Adrenal gland (tissue), 12 donors: ENCODE results near the gene SNAP47. TPM values are rescaled to one million over a fixed set of nuclear protein-coding genes. Genes with fewer than 3 reads are reported as not detected.

Source experiments
- DNase-seq, 7 donors: peaks; one replicate each; pipeline ENCODE4 v3.0.0-alpha.2; 2019 to 2020
- H3K27ac ChIP-seq, 5 donors: fragments of 200-600 bp; sonication (generic) in 4 of 5; 1 replicate in 3 of 5; 2 replicates in 2 of 5; pipeline versions ENCODE4 v1.5.1 to v1.8.0; 2016 to 2020; ENCODE audit warnings: mild to moderate bottlenecking in 1 of 5
- H3K27me3 ChIP-seq: fragments of 200-600 bp; 2 replicates; pipeline ENCODE4 v1.8.0; 2021
- H3K36me3 ChIP-seq, 2 donors: fragments of 200-600 bp; replicated peaks in 1 of 2; 1 replicate in 1 of 2; 2 replicates in 1 of 2; pipeline versions ENCODE4 v1.5.1 to v1.8.0; 2018 to 2022
- H3K4me1 ChIP-seq, 2 donors: fragments of 200-600 bp; replicated peaks in 1 of 2; 1 replicate in 1 of 2; 2 replicates in 1 of 2; pipeline versions ENCODE4 v1.5.1 to v1.8.0; 2018 to 2021
- H3K4me3 ChIP-seq, 4 donors: fragments of 200-600 bp; sonication (generic) in 3 of 4; one replicate each; pipeline ENCODE4 v1.5.1; 2016 to 2018
- H3K9me3 ChIP-seq, 3 donors: fragments of 200-600 bp; sonication (generic) in 1 of 3; replicated peaks in 1 of 3; 1 replicate in 2 of 3; 2 replicates in 1 of 3; pipeline versions ENCODE4 v1.5.1 to v1.8.0; 2016 to 2021
- CTCF ChIP-seq, 6 experiments: fragments of 450-650 bp in 4 of 6; fragments of 200-600 bp in 2 of 6; sonication (generic) in 1 of 6; IDR thresholded peaks; 1 replicate in 5 of 6; 2 replicates in 1 of 6; pipeline versions ENCODE4 v1.5.1 to v1.8.0; 2016 to 2021; ENCODE audit warnings: antibody characterized with exemption in 6 of 6, mild to moderate bottlenecking in 2 of 6, moderate library complexity in 1 of 6
- POLR2A ChIP-seq, 2 donors: fragments of 450-650 bp; IDR thresholded peaks; one replicate each; pipeline ENCODE4 v1.6.1; 2017; ENCODE audit warnings: antibody characterized with exemption in 2 of 2, mild to moderate bottlenecking in 2 of 2, moderate library complexity in 1 of 2
- WGBS, 4 donors: extraction: QIAGEN DNeasy Blood & Tissue Kit in 2 of 4; methylation state at CpG; one replicate each; pipeline versions ENCODE4 v1.1.5 to v1.1.7; 2013 to 2017; 5-methylcytosine and 5-hydroxymethylcytosine counted together
- intact Hi-C, 2 donors: fragments of 100-400 bp; cut with DNase I; formaldehyde crosslinking; loops; one replicate each; pipeline versions ENCODE4 v1.14.1 to v1.15.0; 2022 to 2023
- polyA plus RNA-seq, 3 donors: library from polyadenylated mRNA; stranded (reverse); fragments of 200-250 nt in 2 of 3; fragments of 350-450 nt in 1 of 3; fragmentation: Illumina TruSeq in 1 of 3; extraction: RNeasy Lipid Tissue Mini Kit (QIAGEN cat#74804) in 1 of 3; gene quantifications; one replicate each; pipeline ENCODE4 v1.2.3, GENCODE V29; 2013 to 2014
- total RNA-seq, 9 donors: library from RNA; depleted of rRNA in 4 of 9; stranded (reverse); fragments of >200 nt in 4 of 9; fragments of 120-200 nt in 1 of 9; fragmentation: NEBNext Ultra II Directional in 1 of 9; extraction: Animal tissue kit (Norgen Biotek cat#: 25700) in 1 of 9; gene quantifications; one replicate each; pipeline versions ENCODE4 v1.1.0 to v1.2.4, GENCODE V29; 2013 to 2023
- donor health status: healthy with polysubstance abuse.
- donor health status: Bipolar disorder and iron deficiency.
- donor health status: DM: yes; HTN: yes; CAD: no.
- donor health status: DM: no; HTN: no; CAD: no.
- donor health status: DM: no; HTN: no; CAD: no.
- donor health status: DM: yes; HTN: yes; CAD: no.

The SNAP47 gene
- total and polyA plus RNA-seq, 12 donors: 24.5 to 216 (median 103) TPM

GRCh38 chr1:227782226-227782625 is 47.0 kb downstream of the SNAP47 start:
- no peaks in the 10 kb centered on the region for H3K36me3 ChIP-seq
- intact Hi-C loops: no loop called here
- TF ChIP-seq CTCF (IDR thresholded peaks at IDR 0.05) (no peak), POLR2A (IDR thresholded peaks at IDR 0.05) (no peak)
- 91 to 100% (median 96%) methylated on average over 1 to 4 of the region's 4 CpGs for WGBS, 4 donors
- H3K27me3 ChIP-seq: no peaks in the 10 kb centered on the region
- H3K4me3 ChIP-seq: no peak overlapping the region
- no peaks in the 10 kb centered on the region for H3K9me3 ChIP-seq
- H3K27ac ChIP-seq: no peak overlapping the region
- peak in 2 of 7 donors; percentile 9 to 27 for DNase-seq
- peaks cover 8 to 13% of the 10 kb centered on the region in 2 donors for H3K4me1 ChIP-seq

GRCh38 chr1:227785094-227785804 is 50.0 kb downstream of the SNAP47 start:
- no peaks in the 10 kb centered on the region for H3K27me3 ChIP-seq
- 88 to 91% (median 90%) methylated on average over 13 of the region's 13 CpGs for WGBS, 4 donors
- H3K27ac ChIP-seq: no peak overlapping the region
- TF ChIP-seq CTCF (IDR thresholded peaks at IDR 0.05): no peak
- no peak for TF ChIP-seq POLR2A (IDR thresholded peaks at IDR 0.05)
- peak in 1 of 7 donors; percentile 35 for DNase-seq
- peaks cover 12 to 21% of the 10 kb centered on the region in 2 donors for H3K4me1 ChIP-seq
- no peaks in the 10 kb centered on the region for H3K9me3 ChIP-seq
- no peak overlapping the region for H3K4me3 ChIP-seq
- intact Hi-C loops: no loop called here
- H3K36me3 ChIP-seq: no peaks in the 10 kb centered on the region

DNA sequence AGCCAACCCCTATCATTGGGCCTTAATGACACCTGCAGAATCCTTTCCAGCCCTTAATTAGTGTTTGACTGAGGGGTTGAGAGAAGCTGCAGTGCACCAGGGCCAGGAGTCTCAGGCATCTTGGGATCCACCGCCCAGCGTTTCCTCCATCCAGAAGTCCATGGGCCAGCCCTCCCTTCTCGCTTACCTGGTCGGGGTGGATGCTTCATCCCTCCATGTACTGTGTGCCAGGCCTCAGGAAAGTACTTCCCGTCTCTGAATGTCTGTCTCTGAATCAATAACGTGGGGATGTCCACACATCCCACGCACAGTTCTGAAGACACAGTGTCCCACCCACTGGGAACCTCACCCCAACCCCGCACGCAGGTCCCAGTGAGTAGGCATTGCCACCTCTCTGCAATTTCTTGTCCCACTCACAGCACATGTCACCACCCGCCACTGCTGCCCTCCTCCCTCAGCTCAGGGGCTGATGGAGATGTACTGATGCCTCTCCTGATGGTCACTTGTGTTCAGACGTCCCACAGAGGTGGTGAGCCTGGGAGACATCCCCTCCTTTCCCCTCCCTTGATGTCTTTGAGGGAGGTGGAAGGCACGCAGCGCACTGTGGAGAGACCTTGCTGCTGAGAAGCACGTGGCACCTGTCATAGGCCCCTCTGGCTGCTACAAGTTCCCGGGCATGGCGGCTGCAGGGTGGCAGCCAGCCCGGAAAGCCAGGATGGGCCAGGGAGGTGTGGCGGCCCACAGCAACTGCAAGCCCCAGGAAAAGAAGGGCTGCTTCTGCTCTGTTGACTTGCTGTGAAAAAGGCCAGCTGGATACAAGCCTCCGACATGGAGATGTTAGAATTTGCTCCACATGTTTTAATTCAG is 50.8 kb downstream of the SNAP47 start:
- TF ChIP-seq CTCF (IDR thresholded peaks at IDR 0.05): no peak
- TF ChIP-seq POLR2A (IDR thresholded peaks at IDR 0.05): no peak
- 55 to 60% (median 58%) methylated on average over 17 to 19 of the region's 19 CpGs for WGBS, 4 donors
- Histone ChIP-seq H3K36me3 (no peaks in the 10 kb centered on the region), H3K9me3 (no peaks in the 10 kb centered on the region), H3K27ac (no peak overlapping the region), H3K4me1 (peaks cover 12 to 21% of the 10 kb centered on the region in 2 donors), H3K4me3 (no peak overlapping the region), H3K27me3 (no peaks in the 10 kb centered on the region)
- DNase-seq: peak in 5 of 7 donors; percentile 23 to 56 (median 40)
- intact Hi-C loops: no loop called here
